PC-9 (cell line): ENCODE measurements around the gene ENAM.

Experiments
- CTCF ChIP-seq: fragments of 200-600 bp; sonication (generic); conservative IDR thresholded peaks from 2 replicates; pipeline ENCODE4 v1.6.1; 2017; ENCODE audit warnings: mixed run types, antibody characterized with exemption, mild to moderate bottlenecking, moderate library complexity
- EZH2 ChIP-seq: fragments of 200-600 bp; sonication (generic); IDR thresholded peaks from 2 replicates; pipeline ENCODE4 v1.8.0; 2017; ENCODE audit warnings: antibody characterized with exemption, low read depth

- TF ChIP-seq CTCF (no peak), EZH2 (no peak)
These were observed 38.8 kb upstream of the ENAM start for GRCh38 chr4:70589785-70590184.
